SJSA1 (cell line): Measurements from ENCODE around the gene SLC25A34. TPM values are rescaled to one million over a fixed set of nuclear protein-coding genes. Genes with fewer than 3 reads are reported as not detected.

ENCODE experiments used
- DNase-seq, 2 experiments: peaks; one replicate each; pipeline ENCODE4 v3.0.0-alpha.2; 2015 to 2020; ENCODE audit warnings: low spot score in 2 of 2, low read depth in 1 of 2
- H3K27ac ChIP-seq: fragments of 250-450 bp; sonication (Bioruptor Pico); 2 replicates; pipeline ENCODE4 v1.5.1; 2020; ENCODE audit warnings: mild to moderate bottlenecking, moderate library complexity
- H3K27me3 ChIP-seq: fragments of 250-450 bp; sonication (Bioruptor Pico); replicated peaks from 2 replicates; pipeline ENCODE4 v1.5.1; 2020; ENCODE audit warnings: mild to moderate bottlenecking, moderate library complexity
- H3K36me3 ChIP-seq: fragments of 250-450 bp; sonication (Bioruptor Pico); 2 replicates; pipeline ENCODE4 v1.5.1; 2020; ENCODE audit warnings: mild to moderate bottlenecking
- H3K4me1 ChIP-seq: fragments of 250-450 bp; sonication (Bioruptor Pico); replicated peaks from 2 replicates; pipeline ENCODE4 v1.6.1; 2021; ENCODE audit warnings: mild to moderate bottlenecking
- H3K4me3 ChIP-seq: fragments of 250-450 bp; sonication (Bioruptor Pico); 2 replicates; pipeline ENCODE4 v1.5.1; 2020; ENCODE audit warnings: mild to moderate bottlenecking
- H3K9me3 ChIP-seq: fragments of 250-450 bp; sonication (Bioruptor Pico); replicated peaks from 2 replicates; pipeline ENCODE4 v1.5.1; 2020; ENCODE audit warnings: mild to moderate bottlenecking
- total RNA-seq: library from RNA; depleted of rRNA; stranded (reverse); fragments of >200 nt; shearing (Covaris generic); gene quantifications from 2 replicates; pipeline ENCODE4 v1.2.3, GENCODE V29; 2014; rRNA removed

Gene SLC25A34
- total RNA-seq, 1 experiment from 2014 or later = 0.92 TPM

GRCh38 chr1:15771836-15772515 lies 35.9 kb downstream of the SLC25A34 start:
- H3K27ac ChIP-seq = peak overlapping the region; percentile 46
- no peaks in the 10 kb centered on the region for H3K9me3 ChIP-seq
- no peaks in the 10 kb centered on the region for H3K27me3 ChIP-seq
- DNase-seq = peak; percentile 75 to 77
- H3K4me1 ChIP-seq = peaks cover 36% of the 10 kb centered on the region
- no peak overlapping the region for H3K4me3 ChIP-seq
- H3K36me3 ChIP-seq = peaks cover 79% of the 10 kb centered on the region

- no peak for DNase-seq
- H3K36me3 ChIP-seq = peaks cover 84% of the 10 kb centered on the region
- H3K27ac ChIP-seq = no peak overlapping the region
Observed at GRCh38 chr1:15775706-15776105, 39.6 kb downstream of the SLC25A34 start.

GRCh38 chr1:15777909-15778707 lies 42.0 kb downstream of the SLC25A34 start:
- Histone ChIP-seq H3K27ac (no peak overlapping the region), H3K9me3 (no peaks in the 10 kb centered on the region), H3K36me3 (peaks cover 72% of the 10 kb centered on the region), H3K27me3 (no peaks in the 10 kb centered on the region), H3K4me1 (no peaks in the 10 kb centered on the region), H3K4me3 (no peak overlapping the region)
- no peak for DNase-seq

More at GRCh38 chr1:15775706-15776105, 39.6 kb downstream of the SLC25A34 start:
- H3K27me3 ChIP-seq = no peaks in the 10 kb centered on the region
- H3K9me3 ChIP-seq = no peaks in the 10 kb centered on the region
- peaks cover 17% of the 10 kb centered on the region for H3K4me1 ChIP-seq
- H3K4me3 ChIP-seq = no peak overlapping the region

- Histone ChIP-seq H3K9me3 (no peaks in the 10 kb centered on the region), H3K27me3 (no peaks in the 10 kb centered on the region), H3K36me3 (peaks cover 36% of the 10 kb centered on the region), H3K4me3 (no peak overlapping the region), H3K4me1 (peaks cover 27% of the 10 kb centered on the region), H3K27ac (no peak overlapping the region)
- no peak for DNase-seq
Observed at GRCh38 chr1:15785683-15786082, 49.6 kb downstream of the SLC25A34 start.

- Histone ChIP-seq H3K36me3 (peaks cover 30% of the 10 kb centered on the region), H3K27me3 (no peaks in the 10 kb centered on the region), H3K4me1 (peaks cover 27% of the 10 kb centered on the region), H3K9me3 (no peaks in the 10 kb centered on the region), H3K27ac (no peak overlapping the region), H3K4me3 (no peak overlapping the region)
- no peak for DNase-seq
Observed at GRCh38 chr1:15786581-15786980, 50.5 kb downstream of the SLC25A34 start.

- peak overlapping the region; percentile 50 for H3K27ac ChIP-seq
- peaks cover 30% of the 10 kb centered on the region for H3K4me1 ChIP-seq
- no peaks in the 10 kb centered on the region for H3K9me3 ChIP-seq
- H3K27me3 ChIP-seq = no peaks in the 10 kb centered on the region
- H3K4me3 ChIP-seq = no peak overlapping the region
- peaks cover 24% of the 10 kb centered on the region for H3K36me3 ChIP-seq
- peak in 1 of 2 experiments; percentile 55 for DNase-seq
Observed at GRCh38 chr1:15788624-15789301, 52.7 kb downstream of the SLC25A34 start.

Other genes starting within 250 kb of the SLC25A34 start
- gene CASP9, start 212.0 kb upstream of the SLC25A34 start, total RNA-seq = 11.6 and 29.1 TPM in 2 replicates
- 4.2 and 8.3 TPM in 2 replicates for gene DNAJC16, start 209.4 kb upstream of the SLC25A34 start, total RNA-seq
- gene AGMAT, start 151.2 kb upstream of the SLC25A34 start, total RNA-seq = 0.19 and 0.53 TPM in 2 replicates
- gene DDI2, start 118.8 kb upstream of the SLC25A34 start, total RNA-seq = 6.6 and 9.1 TPM in 2 replicates
- gene PLEKHM2, start 51.9 kb upstream of the SLC25A34 start, total RNA-seq = 34.4 and 48.4 TPM in 2 replicates
- gene TMEM82, start 6.2 kb downstream of the SLC25A34 start, total RNA-seq = not detected in 2 replicates
- gene FBLIM1, start 22.5 kb downstream of the SLC25A34 start, total RNA-seq = 66.6 and 151 TPM in 2 replicates
- gene UQCRHL, start 71.4 kb downstream of the SLC25A34 start, total RNA-seq = 2.1 and 4.6 TPM in 2 replicates
- gene SPEN, start 111.4 kb downstream of the SLC25A34 start, total RNA-seq = 5.0 and 17.5 TPM in 2 replicates
- 26.6 and 33.6 TPM in 2 replicates for gene ZBTB17, start 239.8 kb downstream of the SLC25A34 start, total RNA-seq